HG03469 (cell line): ENCODE measurements around the gene LAMB2.
A peak's percentile ranks its signal among the peaks of the same experiment; 100 is the strongest.

ENCODE experiments used
- ATAC-seq: cut with Tn5 transposase; IDR thresholded peaks from one replicate; pipeline ENCODE4 v1.9.1; 2021; ENCODE audit warnings: mild to moderate bottlenecking, moderate library complexity, moderate number of reproducible peaks; ENCODE audit not compliant: unreplicated experiment

Gene LAMB2

GRCh38 chr3:49132437-49133225 lies at the start of gene LAMB2:
Gene LAMB2 (minus strand): TSS chr3:49133050. CDS start chr3:49132867, 183 bp downstream.
- no peak for ATAC-seq

- no peak for ATAC-seq
Observed at GRCh38 chr3:49181351-49181750, 48.5 kb upstream of the LAMB2 start.

GRCh38 chr3:49180116-49180515 lies 47.3 kb upstream of the LAMB2 start:
- no peak for ATAC-seq

- ATAC-seq = no peak
Observed at GRCh38 chr3:49177073-49177472, 44.2 kb upstream of the LAMB2 start.

- no peak for ATAC-seq
Observed at GRCh38 chr3:49175530-49175929, 42.7 kb upstream of the LAMB2 start.

GRCh38 chr3:49174397-49174985 lies 41.6 kb upstream of the LAMB2 start:
- no peak for ATAC-seq

- no peak for ATAC-seq
Observed at GRCh38 chr3:49173792-49174170, 40.9 kb upstream of the LAMB2 start.

- ATAC-seq = no peak
Observed at GRCh38 chr3:49173116-49173791, 40.4 kb upstream of the LAMB2 start.

- no peak for ATAC-seq
Observed at GRCh38 chr3:49172551-49173041, 39.7 kb upstream of the LAMB2 start.

- ATAC-seq = no peak
Observed at GRCh38 chr3:49171775-49172500, 39.1 kb upstream of the LAMB2 start.

GRCh38 chr3:49171119-49171774 lies 38.4 kb upstream of the LAMB2 start, which contains the start of gene KLHDC8B:
Gene KLHDC8B (plus strand): TSS chr3:49171598. CDS start chr3:49172770, 1,172 bp downstream.
- ATAC-seq = no peak

GRCh38 chr3:49170744-49171118 lies 37.9 kb upstream of the LAMB2 start:
- ATAC-seq = no peak

GRCh38 chr3:49166752-49167556 lies 34.1 kb upstream of the LAMB2 start:
- no peak for ATAC-seq

GRCh38 chr3:49165771-49166751 lies 33.2 kb upstream of the LAMB2 start, which contains the start of gene CCDC71:
Gene CCDC71 (minus strand): TSS chr3:49166331. CDS start chr3:49164208, 2,123 bp downstream.
- ATAC-seq = peak; percentile 48

- ATAC-seq = no peak
Observed at GRCh38 chr3:49164983-49165720, 32.3 kb upstream of the LAMB2 start.

GRCh38 chr3:49163609-49164008 lies 30.8 kb upstream of the LAMB2 start:
- ATAC-seq = no peak

GRCh38 chr3:49162751-49163419 lies 30.0 kb upstream of the LAMB2 start:
- ATAC-seq = no peak
